HG02973 (cell line): ENCODE results near the gene EFR3B.
"Not testable (repeated sequence)": the region's sequence is repeated elsewhere in the genome, so short reads cannot be mapped to it uniquely, and the experiment has no call there.

Experiments
- ATAC-seq: cut with Tn5 transposase; IDR thresholded peaks from one replicate; pipeline ENCODE4 v1.9.1; 2021; ENCODE audit warnings: moderate library complexity; ENCODE audit not compliant: unreplicated experiment

Gene EFR3B

GRCh38 chr2:25041928-25042320 lies at the start of gene EFR3B:
Gene EFR3B (plus strand): TSS chr2:25042076. CDS start chr2:25042313, 237 bp downstream.
- ATAC-seq, result peak; percentile 80

GRCh38 chr2:24993406-24994145 lies 48.3 kb upstream of the EFR3B start:
- ATAC-seq, result no peak

DNA sequence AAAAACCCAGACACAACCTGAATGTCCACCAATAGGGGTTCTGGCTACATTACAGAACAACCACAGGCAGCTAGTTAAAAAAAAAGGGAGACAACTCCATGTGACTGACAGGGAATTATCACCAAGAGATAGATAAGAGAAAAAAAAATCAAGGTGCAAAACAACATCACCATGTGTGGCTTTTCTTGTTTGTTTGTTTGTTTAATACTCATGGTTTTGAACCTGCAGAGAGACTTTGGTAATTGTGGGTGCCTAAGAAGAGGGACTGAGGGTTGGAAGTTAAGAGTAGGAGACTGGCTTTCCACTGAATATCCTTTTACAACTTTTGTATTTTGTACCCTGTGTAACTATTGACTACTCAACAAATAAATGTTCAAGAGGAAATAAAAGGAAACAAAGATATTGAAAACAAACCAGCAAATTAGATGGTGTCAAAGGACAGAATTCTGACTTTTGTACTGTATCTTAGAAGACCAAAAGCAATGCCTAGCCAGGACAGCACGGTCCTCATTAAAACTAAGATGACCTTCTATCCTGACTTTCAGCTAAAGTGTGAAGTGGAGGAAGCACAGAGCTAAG lies 47.6 kb upstream of the EFR3B start:
- ATAC-seq, result no peak

DNA sequence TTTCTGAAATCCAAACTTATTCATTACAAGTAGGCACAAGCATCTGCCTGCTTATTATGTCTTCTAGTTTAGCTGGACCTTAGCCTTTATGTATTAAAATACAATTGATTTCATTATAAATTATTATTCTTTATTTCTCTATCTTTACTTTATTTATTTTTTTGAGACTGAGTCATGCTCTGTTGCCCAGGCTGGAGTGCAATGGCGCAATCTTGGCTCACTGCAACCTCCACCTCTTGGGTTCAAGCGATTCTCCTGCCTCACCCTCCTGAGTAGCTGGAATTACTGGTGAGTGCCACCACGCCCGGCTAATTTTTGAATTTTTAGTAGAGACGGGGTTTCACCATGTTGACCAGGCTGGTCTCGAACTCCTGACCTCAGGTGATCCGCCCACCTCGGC lies 42.8 kb upstream of the EFR3B start:
- not testable (repeated sequence) for ATAC-seq

DNA sequence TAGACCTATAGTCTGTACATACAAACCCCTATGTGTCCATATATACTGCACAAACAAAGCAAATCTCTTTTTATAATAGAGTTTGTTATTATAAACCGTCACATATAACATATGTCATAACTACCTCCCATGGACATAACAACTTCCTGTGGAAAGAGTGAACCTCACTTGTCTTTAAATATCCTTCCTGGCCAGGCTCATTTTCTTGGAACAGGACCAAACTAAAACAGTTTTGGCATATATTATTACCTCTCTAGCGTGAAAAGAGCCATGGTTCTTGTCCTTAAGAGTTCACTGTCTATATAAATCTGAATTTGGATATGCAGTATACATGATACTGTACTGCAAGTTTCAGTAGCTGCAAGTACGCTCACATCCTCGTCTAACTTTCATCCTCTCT lies 41.8 kb upstream of the EFR3B start:
- ATAC-seq, result no peak

- no peak for ATAC-seq
Measured at GRCh38 chr2:25000503-25001324, 41.2 kb upstream of the EFR3B start.

GRCh38 chr2:25001325-25001637 lies 40.6 kb upstream of the EFR3B start:
- no peak for ATAC-seq

GRCh38 chr2:25002066-25002465 lies 39.8 kb upstream of the EFR3B start:
- no peak for ATAC-seq

- ATAC-seq, result no peak
Measured at GRCh38 chr2:25009954-25010353, 31.9 kb upstream of the EFR3B start.

GRCh38 chr2:25011342-25011741 lies 30.5 kb upstream of the EFR3B start:
- ATAC-seq, result not testable (repeated sequence)

- ATAC-seq, result no peak
Measured at GRCh38 chr2:25014631-25015030, 27.2 kb upstream of the EFR3B start.

DNA sequence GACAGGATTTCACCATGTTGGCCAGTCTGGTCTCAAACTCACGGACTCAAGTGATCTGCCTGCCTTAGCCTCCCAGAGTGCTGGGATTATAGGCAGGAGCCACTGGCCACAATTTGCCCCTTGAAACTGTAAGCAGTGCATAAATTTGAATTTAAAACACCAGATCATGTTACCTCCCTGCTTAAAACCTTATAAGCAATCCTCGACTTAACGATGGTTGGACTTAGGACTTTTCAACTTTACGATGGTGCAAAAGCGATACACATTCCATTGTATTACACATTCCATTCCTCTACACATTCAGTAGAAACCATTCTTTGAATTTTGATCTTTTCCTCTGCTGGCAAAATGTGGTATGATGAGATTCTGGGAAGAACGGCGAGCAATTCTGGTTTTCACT lies 23.2 kb upstream of the EFR3B start:
- ATAC-seq, result no peak

GRCh38 chr2:25021791-25022362 lies 20.0 kb upstream of the EFR3B start:
- ATAC-seq, result no peak

- no peak for ATAC-seq
Measured at GRCh38 chr2:25023333-25023732, 18.5 kb upstream of the EFR3B start.

GRCh38 chr2:25025229-25026007 lies 16.5 kb upstream of the EFR3B start:
- ATAC-seq, result no peak

DNA sequence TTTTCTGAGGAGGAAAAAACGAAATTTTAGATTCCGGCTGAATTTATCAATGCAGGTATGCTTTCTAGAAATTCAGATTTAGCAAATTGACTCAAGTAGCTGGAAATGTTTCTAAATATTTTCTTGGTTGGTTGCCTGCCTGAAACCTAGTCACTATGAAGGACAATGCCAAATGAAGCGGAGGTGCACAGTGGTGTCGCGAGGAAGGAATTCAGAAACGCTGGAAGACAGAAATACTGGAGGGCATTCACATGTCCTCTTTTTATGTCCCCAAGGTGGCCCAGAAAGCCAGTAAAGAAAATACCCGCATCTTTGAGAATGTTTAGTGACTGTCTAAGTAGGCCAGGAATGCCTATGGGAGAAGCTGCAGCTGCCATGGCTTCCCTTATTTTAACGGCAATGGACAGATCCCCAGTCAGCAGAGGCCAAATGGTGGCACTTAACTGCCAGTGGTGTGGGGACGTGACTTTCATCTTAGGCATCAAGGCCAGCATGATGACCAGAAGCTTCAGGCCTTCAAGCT lies 15.8 kb upstream of the EFR3B start:
- ATAC-seq, result no peak

DNA sequence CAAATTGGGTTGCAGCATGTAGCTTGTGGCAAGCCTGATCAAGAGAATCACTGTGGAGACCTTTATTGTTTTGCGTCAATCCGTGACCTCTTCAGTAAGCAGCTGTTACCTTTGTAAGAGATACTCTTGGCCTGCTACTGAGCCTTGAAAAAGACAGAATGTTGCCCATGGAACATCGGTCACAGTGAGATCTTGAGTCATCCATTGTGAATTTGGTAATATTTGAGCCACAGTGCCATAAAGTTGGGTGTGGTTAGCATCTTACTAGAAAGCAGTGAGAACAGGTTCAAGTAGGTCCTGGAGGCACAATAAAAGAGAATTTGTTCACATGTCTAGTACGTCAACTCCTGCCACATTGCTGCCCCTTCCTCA lies 12.7 kb upstream of the EFR3B start:
- no peak for ATAC-seq

- ATAC-seq, result no peak
Measured at GRCh38 chr2:25030702-25031101, 11.2 kb upstream of the EFR3B start.

DNA sequence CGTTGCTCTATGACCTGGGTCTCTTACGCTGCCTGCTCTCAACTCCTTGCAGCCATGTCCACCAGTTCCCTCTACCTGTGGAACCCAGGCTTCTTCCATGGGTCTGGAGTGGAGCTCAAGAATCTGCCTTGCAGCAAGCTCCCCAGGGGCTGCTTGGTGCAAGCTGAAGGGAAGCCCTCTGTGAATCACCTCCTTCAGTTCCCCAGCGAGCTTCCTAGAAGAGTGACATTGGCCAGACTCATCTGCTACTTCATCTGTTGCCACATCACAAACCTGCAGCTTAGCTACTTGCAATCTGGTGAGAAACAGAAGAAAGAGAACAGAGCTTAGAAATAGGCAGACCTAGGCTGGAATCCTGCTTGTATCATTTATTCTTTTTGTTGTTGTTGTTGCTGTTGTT lies 9.8 kb upstream of the EFR3B start:
- no peak for ATAC-seq

- ATAC-seq, result no peak
Measured at GRCh38 chr2:25032901-25033300, 9.0 kb upstream of the EFR3B start.

DNA sequence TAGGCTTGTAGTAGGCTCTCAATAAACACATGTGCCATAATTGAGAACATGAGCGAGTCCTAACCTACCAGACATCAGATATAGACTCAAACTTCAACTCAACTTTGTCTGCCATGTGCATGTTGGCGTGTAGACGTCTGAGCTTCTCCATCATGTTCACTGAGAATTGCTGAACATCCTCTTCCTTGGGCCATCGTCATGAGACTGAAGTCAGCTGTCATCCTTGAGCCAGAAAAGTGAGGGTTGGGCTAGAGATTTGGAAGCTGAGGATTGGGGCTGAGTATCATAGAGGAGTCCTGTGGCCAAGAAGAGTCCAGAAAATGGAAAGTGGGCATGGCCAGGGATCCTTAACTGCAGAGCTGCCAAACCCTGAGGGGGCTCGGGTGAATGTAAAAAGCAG lies 7.8 kb upstream of the EFR3B start:
- ATAC-seq, result no peak
